Muscle of leg (tissue), 11 donors: ENCODE data around the gene MFSD6. TPM values are rescaled to one million over a fixed set of nuclear protein-coding genes. Genes with fewer than 3 reads are reported as not detected.

Source experiments
- DNase-seq: peaks from one replicate; pipeline ENCODE4 v3.0.0; 2013
- H3K27ac ChIP-seq: one replicate; pipeline ENCODE4 v1.5.1; 2013; ENCODE audit warnings: mild to moderate bottlenecking, low read length, control low read depth
- H3K27me3 ChIP-seq: one replicate; pipeline ENCODE4 v1.6.1; 2013; ENCODE audit warnings: low read length; ENCODE audit not compliant: control insufficient read depth, insufficient read depth
- H3K36me3 ChIP-seq: one replicate; pipeline ENCODE4 v1.6.1; 2013; ENCODE audit warnings: low read length; ENCODE audit not compliant: control insufficient read depth, insufficient read depth
- H3K4me1 ChIP-seq: one replicate; pipeline ENCODE4 v1.6.1; 2013; ENCODE audit warnings: low read length; ENCODE audit not compliant: control insufficient read depth, insufficient read depth
- H3K4me3 ChIP-seq: one replicate; pipeline ENCODE4 v1.5.1; 2013; ENCODE audit warnings: low read length, control low read depth
- H3K9me3 ChIP-seq: replicated peaks from 2 replicates; pipeline ENCODE4 v1.6.1; 2013; ENCODE audit warnings: low read depth, low read length; ENCODE audit not compliant: control insufficient read depth
- WGBS: methylation state at CpG from one replicate; pipeline ENCODE4 v1.1.5; 2013; ENCODE audit warnings: missing lambda C conversion rate; ENCODE audit not compliant: insufficient coverage; 5-methylcytosine and 5-hydroxymethylcytosine counted together
- polyA plus RNA-seq, 8 donors: library from polyadenylated mRNA; unstranded; fragments of 120-200 nt; gene quantifications; one replicate each; pipeline versions ENCODE4 v1.2.1 to v1.2.3, GENCODE V29; 2013; ENCODE audit warnings: inconsistent platforms in 1 of 8, low replicate concordance in 1 of 8; ENCODE audit not compliant: insufficient read length in 8 of 8, insufficient read depth in 1 of 8
- total RNA-seq: library from RNA; stranded (reverse); fragments of 120-200 nt; gene quantifications from one replicate; pipeline ENCODE4 v1.2.4, GENCODE V29; 2013

Gene MFSD6
- total and polyA plus RNA-seq, 9 donors: 7.1 to 14.3 (median 9.0) TPM

DNA sequence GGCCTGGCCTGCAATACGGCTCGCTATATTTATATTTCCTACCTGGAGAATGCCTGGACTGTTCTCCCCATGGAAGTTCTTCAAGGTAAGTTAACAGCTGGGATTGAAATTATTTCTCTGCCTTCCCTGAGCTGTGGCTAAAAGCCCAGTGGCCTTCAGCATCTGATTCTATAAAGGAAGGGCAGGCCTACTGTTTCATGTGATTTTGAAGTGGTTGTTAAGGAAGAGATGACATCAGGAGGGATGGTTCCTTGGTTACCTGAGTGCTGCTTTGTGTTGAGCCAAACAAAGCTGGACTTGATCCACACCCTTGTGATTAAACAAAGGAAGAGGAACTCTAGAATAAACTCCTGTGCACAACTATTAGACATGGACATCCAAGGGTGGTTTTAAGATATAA is 61.6 kb downstream of the MFSD6 start:
- Histone ChIP-seq H3K27ac (peak overlapping the region; percentile 89), H3K36me3 (peaks cover 3% of the 10 kb centered on the region), H3K4me1 (peaks cover 24% of the 10 kb centered on the region), H3K27me3 (no peaks in the 10 kb centered on the region), H3K9me3 (no peaks in the 10 kb centered on the region), H3K4me3 (no peak overlapping the region)
- WGBS: no CpG with 5 or more reads among the region's 2 CpGs
- DNase-seq: peak; percentile 96

GRCh38 chr2:190470256-190470826 is 62.2 kb downstream of the MFSD6 start:
- H3K36me3 ChIP-seq: peaks cover 3% of the 10 kb centered on the region
- H3K4me1 ChIP-seq: peaks cover 24% of the 10 kb centered on the region
- H3K4me3 ChIP-seq: no peak overlapping the region
- no peaks in the 10 kb centered on the region for H3K9me3 ChIP-seq
- no peaks in the 10 kb centered on the region for H3K27me3 ChIP-seq
- 33% methylated on average over 1 of the region's 5 CpGs for WGBS
- peak; percentile 19 for DNase-seq
- peak overlapping the region; percentile 89 for H3K27ac ChIP-seq

- Histone ChIP-seq H3K9me3 (no peaks in the 10 kb centered on the region), H3K27ac (peak overlapping the region; percentile 31), H3K4me3 (no peak overlapping the region), H3K36me3 (no peaks in the 10 kb centered on the region), H3K27me3 (no peaks in the 10 kb centered on the region), H3K4me1 (peaks cover 2% of the 10 kb centered on the region)
- 30% methylated on average over 2 of the region's 4 CpGs for WGBS
- DNase-seq: peak; percentile 89
Observed at GRCh38 chr2:190477661-190478454, 69.7 kb downstream of the MFSD6 start.

DNA sequence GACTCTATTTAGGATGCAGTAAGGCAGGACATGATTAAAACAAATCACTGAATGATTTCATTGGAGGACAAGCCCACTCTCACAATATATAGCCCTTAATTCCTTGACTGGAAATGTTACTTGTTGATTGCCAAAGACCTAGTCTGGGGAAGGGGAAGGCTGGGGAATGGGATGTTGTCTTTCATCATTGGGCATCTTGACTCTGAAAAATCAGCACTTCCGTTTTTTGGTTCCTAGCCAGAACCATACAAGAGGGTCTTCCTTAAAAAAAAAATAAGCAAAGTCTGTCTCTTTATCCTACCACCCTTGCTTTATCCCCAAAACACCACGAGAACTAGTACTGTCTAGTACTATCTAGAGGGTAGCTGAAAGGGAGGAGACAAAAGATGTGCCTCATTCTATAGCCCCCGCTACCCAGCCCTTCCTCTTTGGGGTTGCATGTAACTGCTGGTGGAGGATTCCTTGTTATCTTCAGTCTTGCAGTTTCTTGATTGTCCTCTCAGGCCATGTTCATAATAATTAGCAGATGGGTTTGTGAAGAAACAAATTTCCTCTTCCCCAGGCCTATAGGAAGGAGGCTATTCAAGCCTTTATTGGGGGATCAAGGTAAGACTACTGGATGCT is 70.5 kb downstream of the MFSD6 start:
- Histone ChIP-seq H3K4me3 (no peak overlapping the region), H3K4me1 (peaks cover 2% of the 10 kb centered on the region), H3K36me3 (no peaks in the 10 kb centered on the region), H3K9me3 (no peaks in the 10 kb centered on the region), H3K27ac (peak overlapping the region; percentile 31), H3K27me3 (no peaks in the 10 kb centered on the region)
- no CpG with 5 or more reads among the region's 3 CpGs for WGBS
- DNase-seq: no peak

DNA sequence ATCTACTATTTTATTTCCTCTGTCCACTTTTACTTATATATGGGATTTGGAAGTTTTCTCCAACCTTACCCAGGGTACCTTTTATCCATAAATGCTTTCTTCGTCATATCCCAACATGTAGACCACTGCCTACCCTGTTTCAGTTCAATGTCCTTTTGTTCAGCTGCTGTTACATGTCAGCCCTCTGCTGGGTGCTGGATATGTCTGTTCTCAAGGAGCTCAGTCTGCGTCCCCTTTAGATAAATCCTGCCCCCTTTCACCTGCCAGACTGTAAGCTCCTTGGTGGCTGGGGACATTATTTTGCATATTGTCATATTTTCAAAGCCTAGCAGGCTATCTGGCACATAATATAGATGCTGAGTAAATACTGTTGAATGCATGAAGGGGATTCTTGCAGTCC is 73.2 kb downstream of the MFSD6 start:
- no peaks in the 10 kb centered on the region for H3K36me3 ChIP-seq
- peaks cover 5% of the 10 kb centered on the region for H3K4me1 ChIP-seq
- H3K9me3 ChIP-seq: no peaks in the 10 kb centered on the region
- H3K4me3 ChIP-seq: no peak overlapping the region
- WGBS: no CpG with 5 or more reads among the region's 2 CpGs
- H3K27me3 ChIP-seq: no peaks in the 10 kb centered on the region
- DNase-seq: no peak
- H3K27ac ChIP-seq: no peak overlapping the region

- DNase-seq: peak; percentile 18
- Histone ChIP-seq H3K4me1 (peaks cover 5% of the 10 kb centered on the region), H3K27me3 (no peaks in the 10 kb centered on the region), H3K4me3 (no peak overlapping the region), H3K27ac (no peak overlapping the region), H3K9me3 (no peaks in the 10 kb centered on the region), H3K36me3 (no peaks in the 10 kb centered on the region)
Observed at GRCh38 chr2:190482451-190482850, 74.3 kb downstream of the MFSD6 start.

DNA sequence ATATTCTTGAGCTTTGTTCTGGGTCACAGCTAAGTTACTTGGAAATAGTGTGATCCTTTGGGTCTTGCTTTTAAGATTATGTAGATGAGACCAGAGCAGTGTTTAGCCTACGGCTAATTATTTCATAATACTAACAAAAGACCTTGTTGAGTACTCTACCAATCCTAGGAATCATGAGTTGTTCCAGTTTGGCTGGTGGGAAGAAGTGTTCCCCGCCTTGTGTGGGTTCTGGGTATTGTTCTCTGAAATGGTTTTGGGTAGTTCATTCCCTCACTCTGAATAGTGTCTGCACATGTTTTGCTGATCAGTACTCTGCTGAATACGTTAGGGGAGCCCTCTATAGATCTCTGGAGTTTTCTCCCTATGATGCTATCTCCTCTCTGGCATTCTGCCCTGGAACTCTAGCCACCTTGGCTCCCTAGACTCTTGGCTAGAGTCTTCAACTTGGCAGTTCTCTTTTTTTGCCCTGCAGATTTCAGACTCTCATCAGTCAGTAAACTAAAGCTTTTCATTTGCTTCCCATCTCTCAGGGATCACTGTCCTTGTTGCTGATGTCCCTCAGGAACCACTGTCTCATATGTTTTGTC is 78.0 kb downstream of the MFSD6 start:
- Histone ChIP-seq H3K4me1 (peaks cover 3% of the 10 kb centered on the region), H3K27ac (no peak overlapping the region), H3K4me3 (no peak overlapping the region), H3K9me3 (no peaks in the 10 kb centered on the region), H3K36me3 (peaks cover 5% of the 10 kb centered on the region), H3K27me3 (no peaks in the 10 kb centered on the region)
- peak; percentile 51 for DNase-seq
- WGBS: 35% methylated on average over 2 of the region's 3 CpGs

DNA sequence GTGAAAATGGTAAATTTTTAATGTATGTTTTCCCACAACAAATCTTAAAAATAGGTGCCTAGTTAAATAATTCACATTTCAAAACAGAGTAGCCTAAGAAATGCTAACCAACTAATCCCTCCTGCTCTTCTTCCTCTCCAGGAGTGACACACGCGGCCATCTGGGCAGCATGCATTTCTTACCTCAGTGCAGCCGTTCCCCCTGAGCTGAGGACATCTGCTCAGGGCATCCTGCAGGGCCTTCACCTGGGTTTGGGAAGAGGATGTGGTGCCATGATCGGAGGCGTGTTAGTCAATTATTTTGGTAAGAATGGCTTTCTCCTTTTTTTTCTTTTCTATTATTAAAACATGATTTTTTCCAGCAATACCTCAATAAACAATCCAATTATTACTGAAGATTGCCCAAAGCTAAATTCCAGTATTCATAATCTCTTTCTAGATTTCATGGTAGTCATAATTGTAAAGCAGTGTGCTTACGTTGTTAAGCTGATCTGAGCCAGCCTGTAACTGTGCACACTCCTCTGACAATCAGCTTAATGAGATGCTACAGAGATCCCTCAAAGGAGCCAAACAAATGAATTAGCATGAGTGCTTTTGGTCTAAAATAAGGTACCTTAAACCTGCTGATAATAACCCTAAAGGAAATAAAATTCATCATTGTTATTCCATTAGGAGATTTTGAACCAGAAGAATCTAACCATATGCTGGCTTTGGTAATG is 80.5 kb downstream of the MFSD6 start:
- WGBS: no CpG with 5 or more reads among the region's 6 CpGs
- no peak overlapping the region for H3K27ac ChIP-seq

GRCh38 chr2:190489475-190489874 is 81.3 kb downstream of the MFSD6 start:
- H3K36me3 ChIP-seq: peaks cover 10% of the 10 kb centered on the region
- H3K4me1 ChIP-seq: peaks cover 3% of the 10 kb centered on the region
- H3K27ac ChIP-seq: no peak overlapping the region
- no peaks in the 10 kb centered on the region for H3K27me3 ChIP-seq
- DNase-seq: no peak
- no CpG with 5 or more reads among the region's 4 CpGs for WGBS
- no peak overlapping the region for H3K4me3 ChIP-seq
- H3K9me3 ChIP-seq: no peaks in the 10 kb centered on the region

More for the DNA sequence above, 80.5 kb downstream of the MFSD6 start:
- no peak for DNase-seq
- peaks cover 10% of the 10 kb centered on the region for H3K36me3 ChIP-seq
- no peak overlapping the region for H3K4me3 ChIP-seq
- peaks cover 3% of the 10 kb centered on the region for H3K4me1 ChIP-seq
- H3K9me3 ChIP-seq: no peaks in the 10 kb centered on the region
- H3K27me3 ChIP-seq: no peaks in the 10 kb centered on the region

- no CpG with 5 or more reads among the region's 3 CpGs for WGBS
- Histone ChIP-seq H3K9me3 (no peaks in the 10 kb centered on the region), H3K27ac (no peak overlapping the region), H3K4me3 (no peak overlapping the region), H3K4me1 (peaks cover 3% of the 10 kb centered on the region), H3K27me3 (no peaks in the 10 kb centered on the region), H3K36me3 (peaks cover 10% of the 10 kb centered on the region)
- no peak for DNase-seq
Observed at GRCh38 chr2:190490502-190490901, 82.3 kb downstream of the MFSD6 start.
